ENCODE data around the gene RNF144B. TPM values are rescaled to one million over a fixed set of nuclear protein-coding genes. Genes with fewer than 3 reads are reported as not detected.

The RNF144B gene
- total and polyA plus RNA-seq, 9 of the 15 experiments (the other 6 are each of a cell fraction or from before 2014, with no cell fraction given): 0.01 TPM; not detected in 8

Other genes with a start within 250 kb of the RNF144B start
- gene TPMT, start 232.3 kb upstream of the RNF144B start, total RNA-seq (2014; rRNA removed): 26.1 and 26.2 TPM in 2 replicates
- gene TPMT, start 232.3 kb upstream of the RNF144B start, total RNA-seq (2014; rRNA removed; fragmentation: Illumina TruSeq; extraction: Trizol): 48.0 and 52.2 TPM in 2 replicates
- 43.7 and 46.5 TPM in 2 replicates for gene TPMT, start 232.3 kb upstream of the RNF144B start, total RNA-seq (2015; rRNA removed; fragmentation: Illumina TruSeq; extraction: Trizol)
- 24.2 and 24.5 TPM in 2 replicates for gene TPMT, start 232.3 kb upstream of the RNF144B start, total RNA-seq (2021)
- gene TPMT, start 232.3 kb upstream of the RNF144B start, polyA plus RNA-seq (2011; rRNA removed): 42.7 and 67.4 TPM in 2 replicates
- gene TPMT, start 232.3 kb upstream of the RNF144B start, polyA plus RNA-seq (2014; fragmentation: Illumina TruSeq; extraction: Trizol): 41.6 and 51.6 TPM in 2 replicates
- gene TPMT, start 232.3 kb upstream of the RNF144B start, polyA plus RNA-seq (2014; fragmentation: Nextera tagmentation; extraction: Ambion mirVana): 10 to 100 TPM; 43.8 to 48.0 TPM
- gene TPMT, start 232.3 kb upstream of the RNF144B start, polyA plus RNA-seq (2014; rRNA removed): 35.9 and 42.6 TPM in 2 replicates
- gene KDM1B, start 231.9 kb upstream of the RNF144B start, total RNA-seq (2014; rRNA removed): 24.6 and 29.1 TPM in 2 replicates
- gene KDM1B, start 231.9 kb upstream of the RNF144B start, total RNA-seq (2014; rRNA removed; fragmentation: Illumina TruSeq; extraction: Trizol): 35.1 and 36.3 TPM in 2 replicates
- gene KDM1B, start 231.9 kb upstream of the RNF144B start, total RNA-seq (2015; rRNA removed; fragmentation: Illumina TruSeq; extraction: Trizol): 37.5 and 38.7 TPM in 2 replicates
- 43.0 and 47.4 TPM in 2 replicates for gene KDM1B, start 231.9 kb upstream of the RNF144B start, total RNA-seq (2021)
- 40.5 and 58.9 TPM in 2 replicates for gene KDM1B, start 231.9 kb upstream of the RNF144B start, polyA plus RNA-seq (2011; rRNA removed)
- gene KDM1B, start 231.9 kb upstream of the RNF144B start, polyA plus RNA-seq (2014; fragmentation: Illumina TruSeq; extraction: Trizol): 34.9 and 46.1 TPM in 2 replicates
- 1 to 10 TPM; 1.4 to 1.7 TPM for gene KDM1B, start 231.9 kb upstream of the RNF144B start, polyA plus RNA-seq (2014; fragmentation: Nextera tagmentation; extraction: Ambion mirVana)
- gene KDM1B, start 231.9 kb upstream of the RNF144B start, polyA plus RNA-seq (2014; rRNA removed): 29.0 and 33.8 TPM in 2 replicates
- 284 and 338 TPM in 2 replicates for gene DEK, start 122.8 kb upstream of the RNF144B start, total RNA-seq (2014; rRNA removed)
- 239 and 276 TPM in 2 replicates for gene DEK, start 122.8 kb upstream of the RNF144B start, total RNA-seq (2014; rRNA removed; fragmentation: Illumina TruSeq; extraction: Trizol)
- 293 and 306 TPM in 2 replicates for gene DEK, start 122.8 kb upstream of the RNF144B start, total RNA-seq (2015; rRNA removed; fragmentation: Illumina TruSeq; extraction: Trizol)
- 171 and 181 TPM in 2 replicates for gene DEK, start 122.8 kb upstream of the RNF144B start, total RNA-seq (2021)
- gene DEK, start 122.8 kb upstream of the RNF144B start, polyA plus RNA-seq (2011; rRNA removed): 104 and 155 TPM in 2 replicates
- gene DEK, start 122.8 kb upstream of the RNF144B start, polyA plus RNA-seq (2014; fragmentation: Illumina TruSeq; extraction: Trizol): 205 and 279 TPM in 2 replicates
- 10 to 100 TPM; 82.3 to 87.3 TPM for gene DEK, start 122.8 kb upstream of the RNF144B start, polyA plus RNA-seq (2014; fragmentation: Nextera tagmentation; extraction: Ambion mirVana)
- 160 and 184 TPM in 2 replicates for gene DEK, start 122.8 kb upstream of the RNF144B start, polyA plus RNA-seq (2014; rRNA removed)

All from K562 (cell line).